Measurements from ENCODE around the gene HMX3. TPM values are rescaled to one million over a fixed set of nuclear protein-coding genes. Genes with fewer than 3 reads are reported as not detected.

Gene HMX3
- total RNA-seq, 4 donors from 2014 or later: not detected

DNA sequence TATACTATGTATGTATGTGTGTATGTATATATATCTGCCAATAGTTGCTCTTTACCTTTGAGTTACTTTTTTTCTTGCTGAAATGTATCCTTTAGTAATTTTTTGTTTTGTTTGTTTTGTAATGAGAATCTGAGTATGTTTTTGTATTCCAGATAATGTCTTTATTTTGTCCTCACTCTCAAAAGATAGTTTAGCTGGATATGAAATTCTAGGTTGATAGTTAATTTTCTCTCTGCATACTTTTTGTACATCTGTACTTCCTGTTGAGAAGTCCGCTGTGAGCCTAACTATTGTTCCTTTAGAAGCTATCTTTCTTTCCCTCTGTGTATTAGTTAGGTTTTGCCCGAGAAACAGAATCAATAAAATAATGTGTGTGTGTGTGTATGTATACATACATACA is 48.0 kb downstream of the HMX3 start:
- no peak for DNase-seq (ENCODE audit: low spot score in 2 of 2)
- H3K4me3 ChIP-seq (ENCODE audit: low read depth, poor library complexity, severe bottlenecking): no peak overlapping the region
- no peak for TF ChIP-seq POLR2A (IDR thresholded peaks at IDR 0.05)
- TF ChIP-seq, protein P1, sequence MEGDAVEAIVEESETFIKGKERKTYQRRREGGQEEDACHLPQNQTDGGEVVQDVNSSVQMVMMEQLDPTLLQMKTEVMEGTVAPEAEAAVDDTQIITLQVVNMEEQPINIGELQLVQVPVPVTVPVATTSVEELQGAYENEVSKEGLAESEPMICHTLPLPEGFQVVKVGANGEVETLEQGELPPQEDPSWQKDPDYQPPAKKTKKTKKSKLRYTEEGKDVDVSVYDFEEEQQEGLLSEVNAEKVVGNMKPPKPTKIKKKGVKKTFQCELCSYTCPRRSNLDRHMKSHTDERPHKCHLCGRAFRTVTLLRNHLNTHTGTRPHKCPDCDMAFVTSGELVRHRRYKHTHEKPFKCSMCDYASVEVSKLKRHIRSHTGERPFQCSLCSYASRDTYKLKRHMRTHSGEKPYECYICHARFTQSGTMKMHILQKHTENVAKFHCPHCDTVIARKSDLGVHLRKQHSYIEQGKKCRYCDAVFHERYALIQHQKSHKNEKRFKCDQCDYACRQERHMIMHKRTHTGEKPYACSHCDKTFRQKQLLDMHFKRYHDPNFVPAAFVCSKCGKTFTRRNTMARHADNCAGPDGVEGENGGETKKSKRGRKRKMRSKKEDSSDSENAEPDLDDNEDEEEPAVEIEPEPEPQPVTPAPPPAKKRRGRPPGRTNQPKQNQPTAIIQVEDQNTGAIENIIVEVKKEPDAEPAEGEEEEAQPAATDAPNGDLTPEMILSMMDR (IDR thresholded peaks at IDR 0.05): no peak
- intact Hi-C loops (cut with DNase I; ENCODE audit: low total_unique reads): no loop called here
- 98 to 99% methylated on average over 2 of the region's 2 CpGs for WGBS, 2 donors

DNA sequence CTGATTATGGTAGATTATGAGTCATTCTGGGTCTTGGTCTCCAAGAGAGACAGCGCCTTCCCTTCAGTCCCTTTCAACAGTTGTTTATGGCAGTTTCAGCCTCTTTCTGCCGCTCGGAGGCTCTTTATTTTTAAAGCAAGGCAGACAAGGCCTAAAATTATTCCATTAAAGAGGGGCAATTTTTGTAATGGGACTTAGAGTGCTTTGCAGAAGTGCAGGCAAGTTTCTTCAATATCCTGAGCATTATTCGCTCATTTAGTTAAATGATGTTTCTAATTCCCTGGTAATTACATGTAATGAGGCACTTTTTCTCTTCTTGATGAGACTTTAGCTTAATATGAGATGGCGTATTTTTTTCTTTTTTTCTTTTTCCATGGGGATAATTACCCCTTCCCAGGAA is 52.0 kb downstream of the HMX3 start:
- no peak for DNase-seq (ENCODE audit: low spot score in 2 of 2)
- WGBS, 2 donors: 97 to 99% methylated on average over 5 of the region's 5 CpGs
- TF ChIP-seq, protein P1 (IDR thresholded peaks at IDR 0.05): no peak
- no peak for TF ChIP-seq POLR2A (IDR thresholded peaks at IDR 0.05)
- intact Hi-C loops (cut with DNase I; ENCODE audit: low total_unique reads): no loop called here
- no peak overlapping the region for H3K4me3 ChIP-seq (ENCODE audit: low read depth, poor library complexity, severe bottlenecking)

Other genes starting within 250 kb of the HMX3 start
- not detected for gene FAM24A, start 225.4 kb upstream of the HMX3 start, total RNA-seq
- gene C10orf88, start 181.7 kb upstream of the HMX3 start, total RNA-seq: 1 to 10 TPM; 3.3 to 6.3 (median 5.2) TPM
- gene PSTK, start 155.6 kb upstream of the HMX3 start, total RNA-seq: 1 to 10 TPM in 3 of 4 donors, under 1 TPM in 1; 0.84 to 5.7 (median 2.2) TPM
- 10 to 100 TPM in 1 of 4 donors, 1 to 10 TPM in 3; 8.7 to 10.5 (median 9.5) TPM for gene IKZF5, start 127.2 kb upstream of the HMX3 start, total RNA-seq
- gene ACADSB, start 127.0 kb upstream of the HMX3 start, total RNA-seq: 10 to 100 TPM in 3 of 4 donors, 1 to 10 TPM in 1; 8.8 to 20.5 (median 18.1) TPM
- not detected for gene HMX2, start 12.2 kb downstream of the HMX3 start, total RNA-seq
- gene BUB3, start 18.4 kb downstream of the HMX3 start, total RNA-seq: 100 to 1,000 TPM in 2 of 4 donors, 10 to 100 TPM in 2; 75.7 to 125 (median 102) TPM

Measured in lower leg skin (tissue), 4 donors.